ENCODE data around the gene CACNG7. TPM values are rescaled to one million over a fixed set of nuclear protein-coding genes. Genes with fewer than 3 reads are reported as not detected.

The CACNG7 gene
- total and polyA plus RNA-seq, 4 donors: not detected

DNA sequence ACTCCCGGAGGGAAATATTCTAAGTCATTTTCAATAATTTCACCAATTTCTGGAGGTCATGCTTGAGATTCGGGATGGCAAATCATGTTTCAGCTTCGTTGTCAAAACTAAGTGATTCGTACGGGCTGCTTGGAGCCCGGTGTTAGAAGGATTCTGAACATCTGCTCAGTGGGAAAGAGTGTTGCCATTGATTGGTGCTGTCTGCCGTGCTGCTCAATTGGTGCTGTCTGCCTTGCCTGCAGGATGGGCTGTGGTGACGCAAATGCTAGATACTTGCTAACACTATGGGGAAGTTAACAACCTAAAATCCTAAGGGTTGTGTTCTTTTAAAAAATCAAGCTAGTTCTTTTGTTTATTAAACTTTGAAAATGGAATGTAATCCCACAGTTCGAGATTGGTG is 36.4 kb downstream of the CACNG7 start:
- Histone ChIP-seq H3K4me1 (ENCODE audit: control insufficient read depth in 4 of 4, insufficient read depth in 4 of 4, low read length in 3 of 4) (no peaks in the 10 kb centered on the region), H3K9me3 (ENCODE audit: control insufficient read depth in 4 of 4, low read length in 3 of 4) (peaks cover 0 to 3% (median 0%) of the 10 kb centered on the region in 4 donors), H3K4me3 (ENCODE audit: low read depth in 1 of 3, low read length in 3 of 3) (no peak overlapping the region), H3K36me3 (ENCODE audit: control insufficient read depth in 4 of 4, insufficient read depth in 3 of 4, low read depth in 1 of 4, low read length in 3 of 4) (no peaks in the 10 kb centered on the region), H3K9ac (ENCODE audit: low read depth in 1 of 2, low read length in 2 of 2) (no peak overlapping the region), H3K27me3 (ENCODE audit: control insufficient read depth in 4 of 4, insufficient read depth in 4 of 4, low read length in 3 of 4) (peaks cover under 1 to 15% (median 3%) of the 10 kb centered on the region in 4 donors), H3K27ac (ENCODE audit: low read depth in 1 of 2, low read length in 2 of 2) (no peak overlapping the region)
- 44% methylated on average over 9 of the region's 9 CpGs for WGBS
- no peak for DNase-seq (ENCODE audit: low spot score)
- TF ChIP-seq HNF4G (IDR thresholded peaks at IDR 0.05) (no peak), SP1 (IDR thresholded peaks at IDR 0.05) (no peak), GABPA (IDR thresholded peaks at IDR 0.05 in 1 of 2, conservative IDR thresholded peaks at IDR 0.05 in 1 of 2) (no peak), FOXA1 (IDR thresholded peaks at IDR 0.05) (no peak), RAD21 (IDR thresholded peaks at IDR 0.05) (no peak), JUND (IDR thresholded peaks at IDR 0.05) (no peak), TAF1 (conservative IDR thresholded peaks at IDR 0.05) (no peak), HNF4A (conservative IDR thresholded peaks at IDR 0.05) (no peak), YY1 (IDR thresholded peaks at IDR 0.05) (no peak), FOXA2 (IDR thresholded peaks at IDR 0.05) (no peak), RXRA (IDR thresholded peaks at IDR 0.05) (no peak), NR2F2 (IDR thresholded peaks at IDR 0.05) (no peak), EGR1 (IDR thresholded peaks at IDR 0.05; ENCODE audit: low read depth in 2 of 2) (no peak)
- TF ChIP-seq, protein P1, sequence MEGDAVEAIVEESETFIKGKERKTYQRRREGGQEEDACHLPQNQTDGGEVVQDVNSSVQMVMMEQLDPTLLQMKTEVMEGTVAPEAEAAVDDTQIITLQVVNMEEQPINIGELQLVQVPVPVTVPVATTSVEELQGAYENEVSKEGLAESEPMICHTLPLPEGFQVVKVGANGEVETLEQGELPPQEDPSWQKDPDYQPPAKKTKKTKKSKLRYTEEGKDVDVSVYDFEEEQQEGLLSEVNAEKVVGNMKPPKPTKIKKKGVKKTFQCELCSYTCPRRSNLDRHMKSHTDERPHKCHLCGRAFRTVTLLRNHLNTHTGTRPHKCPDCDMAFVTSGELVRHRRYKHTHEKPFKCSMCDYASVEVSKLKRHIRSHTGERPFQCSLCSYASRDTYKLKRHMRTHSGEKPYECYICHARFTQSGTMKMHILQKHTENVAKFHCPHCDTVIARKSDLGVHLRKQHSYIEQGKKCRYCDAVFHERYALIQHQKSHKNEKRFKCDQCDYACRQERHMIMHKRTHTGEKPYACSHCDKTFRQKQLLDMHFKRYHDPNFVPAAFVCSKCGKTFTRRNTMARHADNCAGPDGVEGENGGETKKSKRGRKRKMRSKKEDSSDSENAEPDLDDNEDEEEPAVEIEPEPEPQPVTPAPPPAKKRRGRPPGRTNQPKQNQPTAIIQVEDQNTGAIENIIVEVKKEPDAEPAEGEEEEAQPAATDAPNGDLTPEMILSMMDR (IDR thresholded peaks at IDR 0.05; ENCODE audit: low read depth, low read length, missing input control): no peak
- TF ChIP-seq, protein P2, sequence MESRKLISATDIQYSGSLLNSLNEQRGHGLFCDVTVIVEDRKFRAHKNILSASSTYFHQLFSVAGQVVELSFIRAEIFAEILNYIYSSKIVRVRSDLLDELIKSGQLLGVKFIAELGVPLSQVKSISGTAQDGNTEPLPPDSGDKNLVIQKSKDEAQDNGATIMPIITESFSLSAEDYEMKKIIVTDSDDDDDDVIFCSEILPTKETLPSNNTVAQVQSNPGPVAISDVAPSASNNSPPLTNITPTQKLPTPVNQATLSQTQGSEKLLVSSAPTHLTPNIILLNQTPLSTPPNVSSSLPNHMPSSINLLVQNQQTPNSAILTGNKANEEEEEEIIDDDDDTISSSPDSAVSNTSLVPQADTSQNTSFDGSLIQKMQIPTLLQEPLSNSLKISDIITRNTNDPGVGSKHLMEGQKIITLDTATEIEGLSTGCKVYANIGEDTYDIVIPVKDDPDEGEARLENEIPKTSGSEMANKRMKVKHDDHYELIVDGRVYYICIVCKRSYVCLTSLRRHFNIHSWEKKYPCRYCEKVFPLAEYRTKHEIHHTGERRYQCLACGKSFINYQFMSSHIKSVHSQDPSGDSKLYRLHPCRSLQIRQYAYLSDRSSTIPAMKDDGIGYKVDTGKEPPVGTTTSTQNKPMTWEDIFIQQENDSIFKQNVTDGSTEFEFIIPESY (IDR thresholded peaks at IDR 0.05): no peak
- TF ChIP-seq, protein P3, sequence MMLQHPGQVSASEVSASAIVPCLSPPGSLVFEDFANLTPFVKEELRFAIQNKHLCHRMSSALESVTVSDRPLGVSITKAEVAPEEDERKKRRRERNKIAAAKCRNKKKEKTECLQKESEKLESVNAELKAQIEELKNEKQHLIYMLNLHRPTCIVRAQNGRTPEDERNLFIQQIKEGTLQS (IDR thresholded peaks at IDR 0.05): no peak
- TF ChIP-seq, protein P4, sequence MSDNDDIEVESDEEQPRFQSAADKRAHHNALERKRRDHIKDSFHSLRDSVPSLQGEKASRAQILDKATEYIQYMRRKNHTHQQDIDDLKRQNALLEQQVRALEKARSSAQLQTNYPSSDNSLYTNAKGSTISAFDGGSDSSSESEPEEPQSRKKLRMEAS (IDR thresholded peaks at IDR 0.05): no peak
- TF ChIP-seq, protein P5, sequence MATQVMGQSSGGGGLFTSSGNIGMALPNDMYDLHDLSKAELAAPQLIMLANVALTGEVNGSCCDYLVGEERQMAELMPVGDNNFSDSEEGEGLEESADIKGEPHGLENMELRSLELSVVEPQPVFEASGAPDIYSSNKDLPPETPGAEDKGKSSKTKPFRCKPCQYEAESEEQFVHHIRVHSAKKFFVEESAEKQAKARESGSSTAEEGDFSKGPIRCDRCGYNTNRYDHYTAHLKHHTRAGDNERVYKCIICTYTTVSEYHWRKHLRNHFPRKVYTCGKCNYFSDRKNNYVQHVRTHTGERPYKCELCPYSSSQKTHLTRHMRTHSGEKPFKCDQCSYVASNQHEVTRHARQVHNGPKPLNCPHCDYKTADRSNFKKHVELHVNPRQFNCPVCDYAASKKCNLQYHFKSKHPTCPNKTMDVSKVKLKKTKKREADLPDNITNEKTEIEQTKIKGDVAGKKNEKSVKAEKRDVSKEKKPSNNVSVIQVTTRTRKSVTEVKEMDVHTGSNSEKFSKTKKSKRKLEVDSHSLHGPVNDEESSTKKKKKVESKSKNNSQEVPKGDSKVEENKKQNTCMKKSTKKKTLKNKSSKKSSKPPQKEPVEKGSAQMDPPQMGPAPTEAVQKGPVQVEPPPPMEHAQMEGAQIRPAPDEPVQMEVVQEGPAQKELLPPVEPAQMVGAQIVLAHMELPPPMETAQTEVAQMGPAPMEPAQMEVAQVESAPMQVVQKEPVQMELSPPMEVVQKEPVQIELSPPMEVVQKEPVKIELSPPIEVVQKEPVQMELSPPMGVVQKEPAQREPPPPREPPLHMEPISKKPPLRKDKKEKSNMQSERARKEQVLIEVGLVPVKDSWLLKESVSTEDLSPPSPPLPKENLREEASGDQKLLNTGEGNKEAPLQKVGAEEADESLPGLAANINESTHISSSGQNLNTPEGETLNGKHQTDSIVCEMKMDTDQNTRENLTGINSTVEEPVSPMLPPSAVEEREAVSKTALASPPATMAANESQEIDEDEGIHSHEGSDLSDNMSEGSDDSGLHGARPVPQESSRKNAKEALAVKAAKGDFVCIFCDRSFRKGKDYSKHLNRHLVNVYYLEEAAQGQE (IDR thresholded peaks at IDR 0.05): no peak
